HG03469 (cell line): ENCODE measurements around the gene GUCY1A2.

Experiments used
- ATAC-seq: cut with Tn5 transposase; IDR thresholded peaks from one replicate; pipeline ENCODE4 v1.9.1; 2021; ENCODE audit warnings: mild to moderate bottlenecking, moderate library complexity, moderate number of reproducible peaks; ENCODE audit not compliant: unreplicated experiment

The GUCY1A2 gene

DNA sequence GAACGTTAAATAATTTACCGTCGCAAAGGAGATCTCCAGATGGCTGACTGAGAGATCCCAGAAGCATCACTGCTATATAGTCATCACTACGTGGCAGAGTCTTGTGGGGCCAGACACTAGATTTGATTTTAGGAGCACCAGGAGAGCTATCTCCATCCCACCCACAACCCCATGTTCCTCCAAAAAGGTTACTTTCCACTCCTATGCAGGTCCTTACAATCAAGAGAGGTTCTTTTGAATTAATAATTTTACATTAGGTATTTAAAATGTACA, 19.4 kb downstream of the GUCY1A2 start:
- no peak for ATAC-seq

DNA sequence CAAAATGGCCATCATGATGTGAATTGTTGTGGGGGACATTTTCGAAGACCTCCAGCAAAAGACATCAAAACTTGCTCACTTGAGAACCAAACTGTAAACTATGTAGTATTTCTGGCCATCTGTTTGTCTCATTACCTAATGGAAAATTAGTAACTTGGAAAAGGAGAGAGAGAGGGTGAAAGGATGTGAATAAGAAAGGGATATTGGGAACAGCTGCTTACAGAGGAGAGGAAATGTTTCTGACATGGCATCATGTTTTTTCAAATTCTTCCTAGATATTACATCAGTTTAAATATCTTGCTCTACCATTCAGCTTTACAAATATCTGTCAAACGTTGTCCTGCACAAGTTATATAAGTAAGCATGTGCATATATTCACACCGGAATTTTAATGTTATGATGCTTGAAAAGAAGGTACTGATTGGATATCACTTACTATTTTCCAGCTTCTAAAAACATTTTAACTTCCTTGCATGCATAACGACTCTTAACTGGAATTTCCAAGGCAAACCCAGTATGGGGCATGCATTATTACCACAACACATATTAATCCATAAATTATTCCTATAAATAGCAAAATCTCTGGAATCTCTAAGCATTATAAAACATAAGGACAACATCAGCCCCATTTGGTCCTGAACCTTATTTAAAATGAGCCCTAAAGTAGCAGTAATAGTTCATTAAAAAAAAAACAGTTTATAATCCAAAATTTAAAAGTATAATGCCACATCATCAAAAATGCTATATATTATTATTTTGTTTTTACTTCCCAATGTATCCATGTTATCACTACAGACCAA, 20.0 kb downstream of the GUCY1A2 start:
- no peak for ATAC-seq

DNA sequence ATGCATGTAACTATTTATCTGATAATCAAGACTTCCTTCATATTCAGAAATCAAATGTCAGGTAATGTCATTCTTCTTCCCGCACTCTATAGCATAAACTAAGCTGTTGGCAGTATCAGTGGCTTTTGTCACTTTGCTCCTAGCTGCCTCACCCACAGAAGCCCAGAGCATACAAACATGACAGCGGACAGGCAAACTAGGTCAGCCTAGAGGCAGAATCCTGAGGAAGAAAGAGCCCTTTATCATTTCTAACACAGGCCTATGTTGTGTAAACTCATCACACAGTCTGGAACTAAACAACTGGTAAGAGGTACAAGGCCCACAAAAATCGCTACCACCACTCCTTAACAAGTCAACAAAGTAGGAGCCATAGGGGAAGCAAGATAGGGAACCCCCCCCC, 21.0 kb downstream of the GUCY1A2 start:
- ATAC-seq: no peak

DNA sequence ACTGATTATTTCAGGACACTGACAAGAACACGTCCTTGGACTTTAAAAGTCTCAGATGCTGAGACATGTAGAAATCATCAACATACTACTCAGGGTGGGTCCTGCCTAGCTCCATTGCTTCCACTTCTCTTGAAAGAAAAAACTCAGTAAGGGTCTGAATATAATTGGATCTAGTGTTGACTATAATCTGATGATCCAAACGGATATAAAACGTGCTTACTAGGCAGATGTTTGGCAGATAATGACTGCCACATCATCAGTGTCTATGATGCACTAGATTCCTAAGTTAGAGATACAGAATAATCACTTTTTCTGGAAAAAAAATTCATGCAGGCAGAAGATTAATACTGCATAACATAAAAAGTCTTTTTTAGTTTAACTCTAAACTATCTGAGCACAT, 21.6 kb downstream of the GUCY1A2 start:
- ATAC-seq: no peak

DNA sequence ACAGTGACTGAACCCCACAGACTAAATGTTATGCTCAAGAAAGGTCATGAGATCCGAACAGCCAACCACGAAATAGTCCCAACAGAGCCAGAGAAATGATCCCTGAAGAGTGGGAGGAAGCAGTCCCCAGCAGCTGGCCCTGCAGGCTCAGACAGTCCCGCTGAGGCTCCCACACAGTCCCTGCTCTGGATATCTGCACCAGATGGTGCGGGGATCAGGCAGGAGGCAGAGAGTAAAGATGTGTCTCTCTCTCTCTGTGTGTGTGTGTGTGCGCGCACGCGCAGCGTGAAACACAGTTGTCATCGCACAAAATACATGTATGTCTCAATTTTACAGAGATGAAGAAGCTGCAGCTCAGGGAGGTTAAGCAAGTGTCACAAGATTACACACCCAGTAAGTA, 27.9 kb downstream of the GUCY1A2 start:
- ATAC-seq: no peak

DNA sequence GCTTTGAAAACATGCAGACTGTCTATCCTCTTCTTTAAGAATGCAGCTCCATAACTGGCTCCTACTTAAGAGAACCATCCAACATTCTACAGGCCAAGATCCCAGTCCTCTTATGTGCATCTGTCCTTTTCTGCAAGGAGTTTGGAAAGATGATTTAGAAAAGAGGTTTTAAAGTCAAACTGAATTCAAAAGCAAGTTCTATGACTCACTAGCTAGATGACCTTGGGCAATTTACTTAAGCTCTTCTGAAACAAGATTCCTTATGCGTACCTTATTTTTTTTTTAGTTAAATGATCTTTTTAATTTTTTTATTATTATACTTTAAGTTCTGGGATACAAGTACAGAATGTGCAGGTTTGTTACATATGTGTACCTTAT, 29.2 kb downstream of the GUCY1A2 start:
- no peak for ATAC-seq

DNA sequence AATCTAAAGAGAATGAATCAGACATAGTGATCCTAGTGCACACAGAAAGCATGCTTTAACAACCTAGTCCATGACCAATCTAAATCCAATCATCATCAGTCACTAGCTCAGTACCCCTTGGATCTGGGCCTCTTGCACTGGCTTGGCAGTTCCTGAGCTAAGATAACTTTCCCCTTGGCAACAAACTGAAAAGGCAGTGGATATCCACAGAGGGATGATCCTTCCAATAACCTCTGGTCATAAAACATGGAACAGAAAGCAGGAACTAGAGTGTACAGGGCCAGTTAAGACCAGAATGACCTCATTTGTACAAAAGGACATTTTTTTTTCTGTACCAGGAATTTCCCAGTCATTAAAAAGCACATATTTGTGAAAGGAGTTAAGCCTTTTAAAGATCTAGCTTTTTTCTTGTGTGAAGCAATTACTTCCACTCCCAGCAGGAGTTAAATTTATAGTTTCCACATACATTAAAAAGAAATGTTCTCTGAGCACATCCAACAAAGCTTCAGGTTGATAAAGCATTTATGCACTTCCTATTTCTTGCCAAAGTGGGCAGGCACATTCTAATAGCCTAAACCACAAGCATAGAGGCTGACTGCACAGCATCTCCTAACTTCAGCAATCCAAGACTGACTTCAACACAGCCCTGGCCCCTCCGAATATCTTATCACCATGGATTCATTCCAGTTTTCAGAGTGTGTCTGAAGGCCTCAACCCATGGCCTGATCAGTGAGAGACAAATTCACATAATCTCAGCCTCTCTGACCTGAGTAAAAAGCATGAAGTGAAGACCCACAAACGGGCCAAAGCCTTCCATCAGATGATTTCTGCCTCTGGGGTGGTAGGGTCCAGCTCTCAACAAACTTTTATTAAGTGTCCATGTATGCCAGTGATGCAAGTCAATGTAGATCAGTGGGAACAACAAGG, 29.9 kb downstream of the GUCY1A2 start:
- ATAC-seq: no peak

DNA sequence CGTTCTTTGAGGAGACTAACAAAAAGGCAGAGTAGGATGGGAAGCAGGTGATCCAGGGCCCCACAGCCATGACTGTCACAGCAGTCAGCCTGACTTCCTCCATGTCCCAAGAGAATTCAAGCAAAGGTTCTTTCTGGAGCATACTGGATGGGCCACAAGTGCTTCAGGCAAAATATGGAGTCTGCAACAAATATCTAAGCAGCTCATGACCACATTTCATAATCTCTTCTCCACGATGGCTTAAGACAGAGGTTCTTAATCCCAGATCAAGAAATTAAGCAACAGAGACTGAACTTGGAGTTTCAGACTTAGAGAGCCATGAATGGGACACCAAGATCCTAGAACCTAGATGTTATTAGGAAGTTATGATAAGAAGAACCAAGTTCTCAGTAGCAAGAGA, 31.6 kb downstream of the GUCY1A2 start:
- no peak for ATAC-seq

DNA sequence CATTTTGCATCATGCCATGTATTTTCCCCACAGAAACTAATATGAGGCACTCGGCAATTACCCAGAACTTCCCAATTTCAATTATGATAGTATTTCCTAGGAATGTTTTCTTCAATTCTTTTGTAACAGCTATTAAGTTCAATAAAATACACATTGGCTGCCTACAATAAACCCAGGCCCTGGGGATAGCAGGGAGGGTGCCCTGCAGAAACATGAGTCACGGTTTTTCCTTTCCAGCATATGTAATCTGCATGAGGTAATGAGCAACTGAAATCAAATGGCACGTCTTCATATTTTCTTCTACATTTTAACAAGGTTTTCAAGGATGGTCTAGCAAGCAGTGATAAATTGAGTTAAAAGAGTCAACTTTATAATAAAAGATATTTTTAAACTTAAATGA, 32.0 kb downstream of the GUCY1A2 start:
- ATAC-seq: no peak

DNA sequence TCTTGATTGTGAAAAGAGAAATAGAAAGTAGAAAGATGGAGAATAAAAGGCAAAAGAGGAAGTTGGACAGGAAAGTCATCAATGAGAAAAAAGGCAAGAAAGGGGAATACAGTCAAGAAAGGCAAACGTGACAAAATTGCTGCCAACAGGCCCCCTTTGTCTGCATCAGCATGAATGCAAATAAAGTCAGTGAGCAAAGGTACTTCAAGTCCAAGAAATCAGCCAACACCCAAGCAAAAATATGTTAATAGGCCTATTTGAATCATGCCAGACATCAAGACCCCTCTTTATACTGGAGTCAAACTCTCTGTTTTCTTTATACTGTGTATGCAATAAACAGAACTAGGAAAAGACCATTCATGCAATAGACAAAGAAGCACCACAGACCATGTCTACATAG, 34.3 kb downstream of the GUCY1A2 start:
- no peak for ATAC-seq

DNA sequence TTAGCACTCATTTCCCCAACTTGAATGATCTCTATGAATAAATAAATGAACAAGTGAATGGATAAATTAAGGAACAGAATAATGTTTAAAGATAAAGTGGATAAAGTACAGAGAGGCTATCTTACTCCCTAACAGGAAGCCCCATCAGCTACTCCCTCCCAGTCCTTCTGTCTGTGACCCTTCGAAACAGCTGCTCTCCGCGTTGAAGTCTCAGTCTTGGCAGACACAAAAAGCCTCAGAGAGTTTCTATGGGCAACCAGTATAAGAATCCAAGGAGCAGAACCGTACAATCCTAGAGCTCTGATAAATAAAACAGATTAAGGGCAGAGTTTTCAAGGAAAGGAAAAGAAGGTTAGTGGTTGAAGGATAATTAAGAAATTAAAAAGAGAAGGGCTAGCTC, 35.0 kb downstream of the GUCY1A2 start:
- no peak for ATAC-seq

DNA sequence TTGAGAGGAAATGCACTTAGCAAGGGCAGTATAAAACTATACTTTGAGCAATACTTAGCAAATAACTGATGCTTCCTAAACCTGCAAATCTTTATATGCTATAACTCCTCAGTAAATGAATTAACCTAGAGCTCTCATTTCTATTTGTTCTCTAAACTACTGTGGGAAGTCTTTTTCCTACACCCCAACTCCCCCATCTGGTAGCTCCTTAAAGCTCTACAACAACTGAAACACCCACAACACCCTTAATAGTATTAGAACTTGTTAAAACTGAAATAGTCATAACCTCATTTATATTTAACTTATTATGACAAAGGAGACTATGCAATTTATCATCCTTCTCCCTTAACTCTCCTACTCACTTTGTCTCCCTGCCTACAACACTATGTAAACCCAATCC, 43.4 kb downstream of the GUCY1A2 start:
- no peak for ATAC-seq

DNA sequence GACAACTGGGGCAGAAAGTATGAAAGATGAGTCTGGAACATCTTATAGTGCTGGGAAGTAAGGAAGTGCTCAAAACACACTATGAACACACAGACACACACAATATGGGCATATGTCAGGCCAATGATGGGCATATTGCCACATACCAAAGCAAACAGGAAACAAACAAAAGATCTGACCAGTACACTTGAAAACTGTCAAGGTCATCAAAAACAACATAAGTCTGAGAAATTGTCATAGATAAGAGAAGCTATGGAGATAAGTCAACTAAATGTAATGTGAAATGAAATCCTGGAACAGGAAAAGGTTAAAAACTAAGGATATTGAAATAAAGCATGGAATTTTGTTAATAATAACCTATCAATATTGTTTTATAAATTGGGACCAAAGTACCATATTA, 46.4 kb downstream of the GUCY1A2 start:
- ATAC-seq: no peak

DNA sequence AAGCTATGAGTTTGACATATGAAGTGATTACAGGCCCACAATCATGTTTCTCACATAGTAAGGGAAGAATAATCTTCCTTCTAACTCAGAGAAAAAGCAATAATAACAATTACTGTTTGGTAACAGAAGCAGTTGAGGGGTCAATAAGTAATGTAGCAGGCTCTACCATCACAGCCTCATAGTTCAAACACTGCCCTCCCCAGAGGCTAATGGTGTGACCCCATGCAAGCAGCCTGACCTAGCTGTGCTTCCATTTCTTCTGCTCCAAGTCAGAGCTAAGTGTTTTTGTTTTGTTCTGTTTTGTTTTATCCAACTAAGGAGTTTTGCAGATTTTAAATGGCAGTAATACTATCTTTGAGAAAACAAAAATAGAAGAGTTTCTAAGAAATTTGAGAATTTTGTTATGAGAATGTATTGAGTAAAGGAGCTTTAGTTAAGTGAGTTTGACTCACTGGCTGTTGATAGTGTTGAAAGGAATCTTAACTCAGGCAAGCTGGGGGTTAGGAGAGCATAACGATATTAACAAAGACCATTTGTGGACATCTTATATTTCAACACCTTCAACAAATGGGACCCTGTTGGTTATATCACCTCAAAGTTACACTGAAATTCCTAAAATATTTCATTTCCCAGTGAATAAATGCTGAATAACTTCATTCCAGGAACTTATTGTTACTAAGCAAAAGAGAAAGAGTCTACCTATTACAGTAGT, 48.5 kb downstream of the GUCY1A2 start:
- no peak for ATAC-seq

DNA sequence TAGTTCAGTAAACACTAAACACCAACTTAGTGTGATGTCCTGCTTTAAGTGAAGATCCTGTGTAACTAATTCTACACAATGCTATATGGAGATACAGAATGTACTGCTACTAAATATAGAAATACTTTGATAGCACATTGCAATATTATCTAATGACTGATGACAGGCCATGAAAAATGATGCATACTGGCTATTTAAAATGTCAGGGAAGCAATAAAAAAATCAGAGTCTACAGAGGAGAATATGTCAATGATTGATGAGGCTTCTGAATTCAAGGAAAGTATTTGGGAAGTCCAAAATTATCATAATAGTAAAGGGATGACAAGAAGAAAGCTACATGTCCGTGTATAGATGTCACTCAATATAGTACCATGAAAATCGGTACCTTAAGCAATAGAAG, 55.3 kb downstream of the GUCY1A2 start:
- no peak for ATAC-seq

DNA sequence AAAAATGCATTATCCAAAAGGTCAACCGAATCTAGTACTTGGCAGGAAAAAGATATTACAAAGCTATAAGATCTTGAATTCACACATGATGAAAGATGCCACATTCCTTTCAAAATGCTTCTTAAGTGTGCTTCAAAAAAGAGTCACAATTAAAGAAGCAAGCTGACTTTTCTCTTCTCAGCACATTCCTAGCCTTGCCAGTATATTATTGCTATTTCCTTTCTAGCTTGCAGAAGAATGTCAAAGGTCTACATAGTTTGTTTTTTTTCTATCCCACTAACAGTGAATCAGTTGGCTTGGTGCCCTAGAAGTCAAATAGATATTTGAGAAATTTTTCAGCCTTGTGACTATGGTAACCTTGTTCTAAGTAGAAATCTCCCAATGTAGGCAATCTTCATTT, 56.8 kb downstream of the GUCY1A2 start:
- ATAC-seq: no peak

DNA sequence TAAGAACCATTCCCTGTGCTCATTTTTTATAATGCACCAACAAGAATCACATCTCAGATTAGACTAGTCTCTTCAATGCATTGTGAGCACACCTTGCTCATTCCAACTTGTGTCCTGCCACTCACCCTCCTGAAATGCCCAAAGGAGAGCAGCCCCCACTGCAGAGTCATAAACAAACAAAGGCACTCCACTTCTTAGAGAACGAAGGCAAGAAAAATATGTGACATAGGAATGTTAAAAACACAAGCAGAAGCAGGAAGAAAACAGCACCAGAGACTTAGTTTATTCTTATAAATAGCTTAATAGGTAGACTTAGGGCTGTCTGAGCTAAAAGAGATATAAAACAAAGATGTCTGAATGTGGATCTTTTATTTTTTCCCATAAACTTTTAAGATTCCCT, 57.2 kb downstream of the GUCY1A2 start:
- no peak for ATAC-seq

DNA sequence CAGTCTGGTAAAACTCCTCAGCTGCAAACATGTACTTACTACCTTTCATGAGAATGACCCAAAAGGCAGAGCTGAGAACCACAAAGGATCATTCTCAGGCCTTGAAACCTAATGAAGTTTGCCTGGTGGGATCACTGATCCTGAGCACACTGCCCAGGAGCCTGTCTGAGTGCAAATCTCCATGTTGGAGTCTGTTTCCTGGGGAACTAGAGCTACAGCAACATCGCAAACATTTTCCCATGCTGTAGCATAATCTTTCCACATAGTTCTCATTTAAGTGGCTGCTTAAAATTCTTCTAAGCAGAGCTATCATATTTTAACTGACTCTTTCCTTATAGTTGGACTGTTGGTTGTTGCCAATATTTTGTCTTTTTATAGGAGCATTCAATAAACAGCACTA, 58.5 kb downstream of the GUCY1A2 start:
- no peak for ATAC-seq

DNA sequence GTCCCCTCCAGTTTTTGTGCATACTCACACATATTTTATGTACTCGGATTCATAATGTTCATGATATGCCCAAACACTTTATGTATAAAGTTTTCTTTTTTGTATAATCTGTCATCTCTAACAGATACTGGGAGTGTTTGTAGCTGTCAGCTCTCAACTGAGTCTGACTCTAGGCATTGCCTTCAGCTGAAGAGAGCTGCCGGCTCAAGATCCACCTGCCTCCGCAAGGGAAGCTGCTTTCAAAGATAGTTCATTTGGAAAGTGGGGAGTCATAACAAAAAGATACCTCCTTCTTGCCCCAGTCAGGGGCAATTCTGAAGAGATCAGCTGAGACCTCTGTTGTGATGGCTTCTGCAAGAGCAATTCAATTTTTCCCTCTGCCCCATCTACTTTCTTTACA, 58.9 kb downstream of the GUCY1A2 start:
- no peak for ATAC-seq

DNA sequence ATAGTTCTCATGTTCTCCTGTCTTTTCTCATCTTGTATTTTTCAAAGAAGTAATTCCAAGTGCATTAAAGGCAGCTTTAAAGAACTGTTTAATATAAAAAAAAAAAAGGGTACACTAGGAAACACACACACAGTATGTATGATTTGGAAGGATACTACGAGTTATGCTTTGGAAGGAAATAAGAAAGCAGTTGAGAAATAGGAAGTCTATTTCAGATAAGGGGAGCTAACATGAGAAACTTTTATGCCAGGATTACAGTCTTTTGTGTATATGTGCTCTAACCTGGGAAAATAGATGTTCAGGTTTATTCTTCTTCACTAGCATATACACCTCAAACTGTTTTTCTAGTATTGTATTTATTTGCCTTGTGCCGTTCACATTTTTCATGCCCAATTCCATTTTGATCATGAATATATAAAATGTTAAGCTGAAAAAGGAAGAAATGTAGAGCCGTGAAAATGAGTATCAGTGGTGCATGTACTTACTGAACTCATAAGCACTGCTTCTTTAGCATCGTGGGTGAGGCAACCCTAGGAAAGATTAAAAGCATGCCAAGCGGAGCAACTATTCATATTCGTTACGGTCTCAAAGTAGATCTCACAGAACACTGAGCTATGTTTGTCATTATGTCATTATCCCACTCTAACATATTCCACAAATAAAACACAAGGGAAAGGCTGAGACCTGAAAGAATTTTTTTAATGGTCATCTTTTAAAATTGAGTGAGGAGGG, 59.6 kb downstream of the GUCY1A2 start:
- ATAC-seq: no peak

DNA sequence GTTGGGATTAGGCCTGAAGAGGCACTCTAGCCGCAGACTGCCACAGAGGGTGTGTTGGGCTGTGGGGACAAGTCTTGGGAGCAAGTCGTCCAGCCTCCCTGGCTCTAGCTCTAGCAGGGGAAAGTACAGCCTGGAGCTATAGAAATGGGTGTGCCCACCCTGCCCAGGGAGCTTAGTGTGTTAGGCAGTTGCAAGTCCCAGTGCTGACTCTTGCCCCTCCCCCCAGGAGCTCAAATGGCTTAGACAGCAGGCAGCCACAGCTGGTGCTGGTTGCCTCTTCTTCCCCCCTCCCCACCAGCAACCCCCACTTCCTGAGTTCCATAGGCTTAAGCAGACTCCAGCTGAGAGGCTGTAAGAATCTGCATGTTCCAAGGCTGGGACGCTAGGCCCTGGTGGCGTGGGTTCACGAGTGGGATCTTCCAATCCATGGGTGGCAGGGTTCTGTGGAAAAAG, 61.2 kb downstream of the GUCY1A2 start:
- no peak for ATAC-seq
